Measurements from ENCODE around the gene PRKCH. TPM values are rescaled to one million over a fixed set of nuclear protein-coding genes. Genes with fewer than 3 reads are reported as not detected.

Gene PRKCH
- total RNA-seq, 1 experiment from 2014 or later, result 18.3 TPM

- BruUV-seq (replicated peaks), result no TSS peak
- CTCF ChIA-PET, result interaction anchor here (0.6 kb wide), 1 partner anchor 137 kb away, joined by 3 read pairs; no protein-coding TSS in a partner anchor
Measured at GRCh38 chr14:61430066-61430757, 108.8 kb downstream of the PRKCH start.

GRCh38 chr14:61433169-61433568 lies 111.8 kb downstream of the PRKCH start:
- intact Hi-C loops (cut with micrococcal nuclease; ENCODE audit: unreplicated experiment), result no loop called here
- no peaks in the 10 kb centered on the region for H3K36me3 ChIP-seq (ENCODE audit: control insufficient read depth, insufficient read depth, low read length)
- no peaks in the 10 kb centered on the region for H3K27me3 Mint-ChIP-seq (ENCODE audit: insufficient read depth, unreplicated experiment)
- TF ChIP-seq, protein P1, sequence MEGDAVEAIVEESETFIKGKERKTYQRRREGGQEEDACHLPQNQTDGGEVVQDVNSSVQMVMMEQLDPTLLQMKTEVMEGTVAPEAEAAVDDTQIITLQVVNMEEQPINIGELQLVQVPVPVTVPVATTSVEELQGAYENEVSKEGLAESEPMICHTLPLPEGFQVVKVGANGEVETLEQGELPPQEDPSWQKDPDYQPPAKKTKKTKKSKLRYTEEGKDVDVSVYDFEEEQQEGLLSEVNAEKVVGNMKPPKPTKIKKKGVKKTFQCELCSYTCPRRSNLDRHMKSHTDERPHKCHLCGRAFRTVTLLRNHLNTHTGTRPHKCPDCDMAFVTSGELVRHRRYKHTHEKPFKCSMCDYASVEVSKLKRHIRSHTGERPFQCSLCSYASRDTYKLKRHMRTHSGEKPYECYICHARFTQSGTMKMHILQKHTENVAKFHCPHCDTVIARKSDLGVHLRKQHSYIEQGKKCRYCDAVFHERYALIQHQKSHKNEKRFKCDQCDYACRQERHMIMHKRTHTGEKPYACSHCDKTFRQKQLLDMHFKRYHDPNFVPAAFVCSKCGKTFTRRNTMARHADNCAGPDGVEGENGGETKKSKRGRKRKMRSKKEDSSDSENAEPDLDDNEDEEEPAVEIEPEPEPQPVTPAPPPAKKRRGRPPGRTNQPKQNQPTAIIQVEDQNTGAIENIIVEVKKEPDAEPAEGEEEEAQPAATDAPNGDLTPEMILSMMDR (IDR thresholded peaks at IDR 0.05; ENCODE audit: insufficient read depth in 1 of 2, low read depth in 1 of 2, low read length in 1 of 2, severe bottlenecking in 1 of 2, unreplicated experiment in 1 of 2), result no peak
- H3K27ac Mint-ChIP-seq (ENCODE audit: unreplicated experiment), result peak overlapping the region; percentile 31
- DNase-seq, result no peak
- no peaks in the 10 kb centered on the region for H3K36me3 Mint-ChIP-seq (ENCODE audit: insufficient read depth, unreplicated experiment)
- peaks cover 14% of the 10 kb centered on the region for H3K9me3 Mint-ChIP-seq (ENCODE audit: unreplicated experiment)
- H3K9me3 ChIP-seq, result no peaks in the 10 kb centered on the region
- H3K27me3 ChIP-seq (replicated peaks; ENCODE audit: control insufficient read depth, insufficient read depth, low read length), result no peaks in the 10 kb centered on the region
- BruUV-seq (replicated peaks), result no TSS peak
- H3K4me3 ChIP-seq (ENCODE audit: low read depth, low read length), result no peak overlapping the region
- POLR2A ChIA-PET, result no interaction called here
- H3K4me3 Mint-ChIP-seq (ENCODE audit: unreplicated experiment), result no peak overlapping the region
- peaks cover 47% of the 10 kb centered on the region for H3K4me1 ChIP-seq
- peaks cover 45% of the 10 kb centered on the region for H3K4me1 Mint-ChIP-seq (ENCODE audit: low read depth, unreplicated experiment)
- CTCF ChIA-PET, result no interaction called here

More at GRCh38 chr14:61430066-61430757, 108.8 kb downstream of the PRKCH start:
- peaks cover 38% of the 10 kb centered on the region for H3K4me1 ChIP-seq
- intact Hi-C loops (cut with micrococcal nuclease; ENCODE audit: unreplicated experiment), result loop anchor here (1.0 kb wide), 1 partner anchor 9 kb away; no protein-coding TSS in a partner anchor
- H3K9me3 ChIP-seq, result peaks cover 3% of the 10 kb centered on the region; the same call in 1 of the 2 replicates
- H3K36me3 ChIP-seq (ENCODE audit: control insufficient read depth, insufficient read depth, low read length), result no peaks in the 10 kb centered on the region
- no peaks in the 10 kb centered on the region for H3K36me3 Mint-ChIP-seq (ENCODE audit: insufficient read depth, unreplicated experiment)
- TF ChIP-seq, protein P1 (IDR thresholded peaks at IDR 0.05; ENCODE audit: insufficient read depth in 1 of 2, low read depth in 1 of 2, low read length in 1 of 2, severe bottlenecking in 1 of 2, unreplicated experiment in 1 of 2), result no peak
- H3K4me3 ChIP-seq (ENCODE audit: low read depth, low read length), result no peak overlapping the region
- peaks cover 44% of the 10 kb centered on the region for H3K4me1 Mint-ChIP-seq (ENCODE audit: low read depth, unreplicated experiment)
- peak; percentile 65 to 72 for DNase-seq
- peaks cover 25% of the 10 kb centered on the region for H3K9me3 Mint-ChIP-seq (ENCODE audit: unreplicated experiment)
- POLR2A ChIA-PET, result interaction anchor here (0.6 kb wide), 1 partner anchor 150 kb away, joined by 3 read pairs; no protein-coding TSS in a partner anchor
- peak overlapping the region; percentile 49 for H3K4me3 Mint-ChIP-seq (ENCODE audit: unreplicated experiment)
- no peaks in the 10 kb centered on the region for H3K27me3 Mint-ChIP-seq (ENCODE audit: insufficient read depth, unreplicated experiment)
- peak overlapping the region; percentile 79 for H3K27ac Mint-ChIP-seq (ENCODE audit: unreplicated experiment)
- no peaks in the 10 kb centered on the region for H3K27me3 ChIP-seq (replicated peaks; ENCODE audit: control insufficient read depth, insufficient read depth, low read length)

- Mint-ChIP-seq H3K4me1 (ENCODE audit: low read depth, unreplicated experiment) (peaks cover 45% of the 10 kb centered on the region), H3K4me3 (ENCODE audit: unreplicated experiment) (no peak overlapping the region), H3K27ac (ENCODE audit: unreplicated experiment) (no peak overlapping the region), H3K36me3 (ENCODE audit: insufficient read depth, unreplicated experiment) (no peaks in the 10 kb centered on the region), H3K27me3 (ENCODE audit: insufficient read depth, unreplicated experiment) (no peaks in the 10 kb centered on the region), H3K9me3 (ENCODE audit: unreplicated experiment) (peaks cover 14% of the 10 kb centered on the region)
- Histone ChIP-seq H3K36me3 (ENCODE audit: control insufficient read depth, insufficient read depth, low read length) (no peaks in the 10 kb centered on the region), H3K9me3 (no peaks in the 10 kb centered on the region), H3K4me3 (ENCODE audit: low read depth, low read length) (no peak overlapping the region), H3K27me3 (replicated peaks; ENCODE audit: control insufficient read depth, insufficient read depth, low read length) (no peaks in the 10 kb centered on the region), H3K4me1 (peaks cover 46% of the 10 kb centered on the region)
- TF ChIP-seq, protein P1 (IDR thresholded peaks at IDR 0.05; ENCODE audit: insufficient read depth in 1 of 2, low read depth in 1 of 2, low read length in 1 of 2, severe bottlenecking in 1 of 2, unreplicated experiment in 1 of 2), result no peak
- POLR2A ChIA-PET, result interaction anchor here (0.6 kb wide), 1 partner anchor 270 kb away, joined by 3 read pairs; no protein-coding TSS in a partner anchor
- intact Hi-C loops (cut with micrococcal nuclease; ENCODE audit: unreplicated experiment), result no loop called here
- DNase-seq, result no peak
- CTCF ChIA-PET, result no interaction called here
- BruUV-seq (replicated peaks), result no TSS peak
Measured at GRCh38 chr14:61433828-61434227, 112.4 kb downstream of the PRKCH start.
